Peyer's patch (tissue), 4 donors: ENCODE results near the gene SMAD3. TPM values are rescaled to one million over a fixed set of nuclear protein-coding genes. Genes with fewer than 3 reads are reported as not detected.

Experiments
- DNase-seq, 3 donors: peaks; one replicate each; pipeline ENCODE4 v3.0.0-alpha.2; 2017 to 2019
- H3K27ac ChIP-seq, 4 donors: fragments of 200-600 bp; sonication (generic); one replicate each; pipeline ENCODE4 v1.5.1; 2016 to 2019
- H3K27me3 ChIP-seq, 2 donors: fragments of 200-600 bp; sonication (generic); one replicate each; pipeline ENCODE4 v1.5.1; 2019
- H3K36me3 ChIP-seq, 3 donors: fragments of 200-600 bp; sonication (generic); one replicate each; pipeline ENCODE4 v1.5.1; 2016 to 2019
- H3K4me1 ChIP-seq, 4 donors: fragments of 200-600 bp; sonication (generic); one replicate each; pipeline ENCODE4 v1.5.1; 2016 to 2019
- H3K4me3 ChIP-seq, 4 donors: fragments of 200-600 bp; sonication (generic); 1 replicate in 3 of 4; 2 replicates in 1 of 4; pipeline ENCODE4 v1.5.1; 2016 to 2019; ENCODE audit warnings: mild to moderate bottlenecking in 1 of 4
- H3K9me3 ChIP-seq, 4 donors: fragments of 200-600 bp; sonication (generic); one replicate each; pipeline ENCODE4 v1.5.1; 2016 to 2019; ENCODE audit warnings: mild to moderate bottlenecking in 1 of 4
- CTCF ChIP-seq, 6 experiments: fragments of 450-650 bp in 4 of 6; fragments of 200-600 bp in 2 of 6; sonication (generic) in 1 of 6; IDR thresholded peaks; one replicate each; pipeline ENCODE4 v1.5.1; 2017 to 2019; ENCODE audit warnings: antibody characterized with exemption in 6 of 6, mild to moderate bottlenecking in 3 of 6, moderate library complexity in 1 of 6
- POLR2A ChIP-seq, 2 donors: fragments of 450-650 bp; IDR thresholded peaks; one replicate each; pipeline ENCODE4 v1.5.1; 2017; ENCODE audit warnings: antibody characterized with exemption in 2 of 2, mild to moderate bottlenecking in 2 of 2, moderate library complexity in 2 of 2
- total RNA-seq, 4 donors: library from RNA; depleted of rRNA; stranded (reverse); fragments of >200 nt; gene quantifications; one replicate each; pipeline ENCODE4 v1.1.0, GENCODE V29; 2016

SMAD3 gene
- total RNA-seq, 4 donors from 2014 or later = 43.7 to 80.0 (median 60.2) TPM

GRCh38 chr15:67227431-67227830 lies 162.0 kb downstream of the SMAD3 start:
- Histone ChIP-seq H3K36me3 (peaks cover 0 to 35% (median 0%) of the 10 kb centered on the region in 3 donors), H3K27ac (no peak overlapping the region), H3K27me3 (no peaks in the 10 kb centered on the region), H3K9me3 (no peaks in the 10 kb centered on the region), H3K4me3 (no peak overlapping the region), H3K4me1 (peaks cover 0 to 5% (median 0%) of the 10 kb centered on the region in 4 donors)
- TF ChIP-seq POLR2A (IDR thresholded peaks at IDR 0.05) = no peak
- TF ChIP-seq CTCF (IDR thresholded peaks at IDR 0.05) = no peak
- DNase-seq = no peak

GRCh38 chr15:67227846-67228245 lies 162.4 kb downstream of the SMAD3 start:
- H3K4me1 ChIP-seq = peaks cover 0 to 5% (median 0%) of the 10 kb centered on the region in 4 donors
- H3K27ac ChIP-seq = no peak overlapping the region
- H3K27me3 ChIP-seq = no peaks in the 10 kb centered on the region
- no peak for TF ChIP-seq CTCF (IDR thresholded peaks at IDR 0.05)
- TF ChIP-seq POLR2A (IDR thresholded peaks at IDR 0.05) = no peak
- peaks cover 0 to 37% (median 0%) of the 10 kb centered on the region in 3 donors for H3K36me3 ChIP-seq
- no peaks in the 10 kb centered on the region for H3K9me3 ChIP-seq
- no peak for DNase-seq
- no peak overlapping the region for H3K4me3 ChIP-seq

- no peak for TF ChIP-seq POLR2A (IDR thresholded peaks at IDR 0.05)
- TF ChIP-seq CTCF (IDR thresholded peaks at IDR 0.05) = no peak
- Histone ChIP-seq H3K27me3 (no peaks in the 10 kb centered on the region), H3K36me3 (peaks cover 0 to 42% (median 0%) of the 10 kb centered on the region in 3 donors), H3K9me3 (no peaks in the 10 kb centered on the region), H3K27ac (no peak overlapping the region), H3K4me1 (peaks cover 0 to 5% (median 0%) of the 10 kb centered on the region in 4 donors), H3K4me3 (no peak overlapping the region)
- no peak for DNase-seq
Measured at GRCh38 chr15:67228286-67228685, 162.9 kb downstream of the SMAD3 start.

- Histone ChIP-seq H3K36me3 (peaks cover 0 to 56% (median 0%) of the 10 kb centered on the region in 3 donors), H3K27me3 (no peaks in the 10 kb centered on the region), H3K9me3 (no peaks in the 10 kb centered on the region), H3K4me1 (peaks cover 0 to 5% (median 0%) of the 10 kb centered on the region in 4 donors), H3K27ac (no peak overlapping the region), H3K4me3 (no peak overlapping the region)
- no peak for TF ChIP-seq POLR2A (IDR thresholded peaks at IDR 0.05)
- DNase-seq = no peak
Measured at GRCh38 chr15:67230504-67230903, 165.1 kb downstream of the SMAD3 start.

- Histone ChIP-seq H3K27ac (peak overlapping the region in 1 of 4 donors; percentile 3), H3K27me3 (no peaks in the 10 kb centered on the region), H3K36me3 (peaks cover 0 to 60% (median 0%) of the 10 kb centered on the region in 3 donors), H3K9me3 (no peaks in the 10 kb centered on the region), H3K4me1 (no peaks in the 10 kb centered on the region), H3K4me3 (no peak overlapping the region)
- DNase-seq = peak in 1 of 3 donors; percentile 73
- TF ChIP-seq CTCF (IDR thresholded peaks at IDR 0.05) = no peak
- no peak for TF ChIP-seq POLR2A (IDR thresholded peaks at IDR 0.05)
Measured at GRCh38 chr15:67232591-67232990, 167.2 kb downstream of the SMAD3 start.

GRCh38 chr15:67240235-67241131 lies 175.1 kb downstream of the SMAD3 start:
- peak in 4 of 6 experiments; percentile 17 to 58 (median 52) for TF ChIP-seq CTCF (IDR thresholded peaks at IDR 0.05)
- no peak for TF ChIP-seq POLR2A (IDR thresholded peaks at IDR 0.05)
- peak in 1 of 3 donors; percentile 59 for DNase-seq
- Histone ChIP-seq H3K9me3 (no peaks in the 10 kb centered on the region), H3K27ac (peak overlapping the region in 1 of 4 donors; percentile 44), H3K4me3 (no peak overlapping the region), H3K36me3 (peaks cover 0 to 9% (median 0%) of the 10 kb centered on the region in 3 donors), H3K27me3 (no peaks in the 10 kb centered on the region), H3K4me1 (peaks cover 0 to 7% (median 2%) of the 10 kb centered on the region in 4 donors)
